ENCODE measurements around the gene SNAI3. TPM values are rescaled to one million over a fixed set of nuclear protein-coding genes. Genes with fewer than 3 reads are reported as not detected.

Gene SNAI3
- total RNA-seq, 1 donor from 2014 or later: not detected

GRCh38 chr16:88723911-88724310 lies 37.6 kb upstream of the SNAI3 start:
- DNase-seq (ENCODE audit: low read depth): no peak
- H3K36me3 ChIP-seq (ENCODE audit: control insufficient read depth, insufficient read depth, low read length): peaks cover 61% of the 10 kb centered on the region
- H3K4me3 ChIP-seq (ENCODE audit: low read depth, low read length): no peak overlapping the region
- no peak for TF ChIP-seq CTCF (IDR thresholded peaks at IDR 0.05; ENCODE audit: insufficient read depth, low read length, severe bottlenecking)
- no peak for FAIRE-seq
- no peaks in the 10 kb centered on the region for H3K27me3 ChIP-seq (ENCODE audit: control insufficient read depth, insufficient read depth, low read length)

GRCh38 chr16:88723507-88723887 lies 37.2 kb upstream of the SNAI3 start:
- FAIRE-seq (no peak), DNase-seq (ENCODE audit: low read depth) (no peak)
- no peak for TF ChIP-seq CTCF (IDR thresholded peaks at IDR 0.05; ENCODE audit: insufficient read depth, low read length, severe bottlenecking)
- Histone ChIP-seq H3K27me3 (ENCODE audit: control insufficient read depth, insufficient read depth, low read length) (no peaks in the 10 kb centered on the region), H3K36me3 (ENCODE audit: control insufficient read depth, insufficient read depth, low read length) (peaks cover 62% of the 10 kb centered on the region), H3K4me3 (ENCODE audit: low read depth, low read length) (no peak overlapping the region)

- no peaks in the 10 kb centered on the region for H3K27me3 ChIP-seq (ENCODE audit: control insufficient read depth, insufficient read depth, low read length)
- no peak for TF ChIP-seq CTCF (IDR thresholded peaks at IDR 0.05; ENCODE audit: insufficient read depth, low read length, severe bottlenecking)
- H3K36me3 ChIP-seq (ENCODE audit: control insufficient read depth, insufficient read depth, low read length): peaks cover 64% of the 10 kb centered on the region
- H3K4me3 ChIP-seq (ENCODE audit: low read depth, low read length): no peak overlapping the region
- DNase-seq (ENCODE audit: low read depth): no peak
- no peak for FAIRE-seq
Measured at GRCh38 chr16:88722784-88723506, 36.6 kb upstream of the SNAI3 start.

GRCh38 chr16:88721815-88722755 lies 35.8 kb upstream of the SNAI3 start:
- no peak for DNase-seq (ENCODE audit: low read depth)
- H3K4me3 ChIP-seq (ENCODE audit: low read depth, low read length): no peak overlapping the region
- FAIRE-seq: no peak
- TF ChIP-seq CTCF (IDR thresholded peaks at IDR 0.05; ENCODE audit: insufficient read depth, low read length, severe bottlenecking): no peak
- no peaks in the 10 kb centered on the region for H3K27me3 ChIP-seq (ENCODE audit: control insufficient read depth, insufficient read depth, low read length)
- peaks cover 62% of the 10 kb centered on the region for H3K36me3 ChIP-seq (ENCODE audit: control insufficient read depth, insufficient read depth, low read length)

- no peak for DNase-seq (ENCODE audit: low read depth)
- Histone ChIP-seq H3K36me3 (ENCODE audit: control insufficient read depth, insufficient read depth, low read length) (peaks cover 63% of the 10 kb centered on the region), H3K27me3 (ENCODE audit: control insufficient read depth, insufficient read depth, low read length) (no peaks in the 10 kb centered on the region), H3K4me3 (ENCODE audit: low read depth, low read length) (no peak overlapping the region)
- TF ChIP-seq CTCF (IDR thresholded peaks at IDR 0.05; ENCODE audit: insufficient read depth, low read length, severe bottlenecking): no peak
- FAIRE-seq: no peak
Measured at GRCh38 chr16:88721236-88721635, 34.9 kb upstream of the SNAI3 start.

All from bronchial epithelial cell (primary cell).